ENCODE measurements around the gene TNNI3.

Gene TNNI3

GRCh38 chr19:55175117-55175867 is 17.8 kb upstream of the TNNI3 start:
- H3K79me2 ChIP-seq (ENCODE audit: control insufficient read depth, low read length), result no peaks in the 10 kb centered on the region
- no peaks in the 10 kb centered on the region; the same call in 1 of the 2 replicates for H4K20me1 ChIP-seq (ENCODE audit: control insufficient read depth, insufficient read depth, low read depth, low read length)
- H3K27ac ChIP-seq (ENCODE audit: low read depth, low read length), result no peak overlapping the region
- peaks cover 22% of the 10 kb centered on the region for H3K27me3 ChIP-seq (ENCODE audit: control insufficient read depth, low read length)
- peaks cover 21% of the 10 kb centered on the region; the same call in 1 of the 2 replicates for H3K9me3 ChIP-seq (ENCODE audit: control insufficient read depth, insufficient read depth, low read length)
- H3K9me2 ChIP-seq (replicated peaks; ENCODE audit: control insufficient read depth, low read length), result no peaks in the 10 kb centered on the region
- H3K4me2 ChIP-seq (ENCODE audit: low read length), result no peak overlapping the region
- TF ChIP-seq EZH2phosphoT487 (IDR thresholded peaks at IDR 0.05; ENCODE audit: borderline replicate concordance, low read length) (no peak), CTCF (IDR thresholded peaks at IDR 0.05; ENCODE audit: low read depth, low read length, poor library complexity, severe bottlenecking) (no peak)
- no peaks in the 10 kb centered on the region for H3K36me3 ChIP-seq (ENCODE audit: control insufficient read depth, low read length)
- H3F3A ChIP-seq (ENCODE audit: control insufficient read depth, insufficient read depth), result no peaks in the 10 kb centered on the region
- H3K4me1 ChIP-seq (ENCODE audit: control insufficient read depth, low read length), result peaks cover 39% of the 10 kb centered on the region
- no peak overlapping the region for H3K4me3 ChIP-seq (ENCODE audit: low read length)

- Histone ChIP-seq H3K36me3 (ENCODE audit: control insufficient read depth, low read length) (no peaks in the 10 kb centered on the region), H3K4me3 (ENCODE audit: low read length) (peak overlapping the region; percentile 77), H4K20me1 (ENCODE audit: control insufficient read depth, insufficient read depth, low read depth, low read length) (no peaks in the 10 kb centered on the region), H3K79me2 (ENCODE audit: control insufficient read depth, low read length) (no peaks in the 10 kb centered on the region), H3K4me2 (ENCODE audit: low read length) (peak overlapping the region; percentile 75), H3K27ac (ENCODE audit: low read depth, low read length) (no peak overlapping the region), H3F3A (ENCODE audit: control insufficient read depth, insufficient read depth) (no peaks in the 10 kb centered on the region), H3K9me2 (replicated peaks; ENCODE audit: control insufficient read depth, low read length) (no peaks in the 10 kb centered on the region), H3K27me3 (ENCODE audit: control insufficient read depth, low read length) (peaks cover 16% of the 10 kb centered on the region), H3K4me1 (ENCODE audit: control insufficient read depth, low read length) (peaks cover 31% of the 10 kb centered on the region), H3K9me3 (ENCODE audit: control insufficient read depth, insufficient read depth, low read length) (peaks cover 21% of the 10 kb centered on the region; the same call in 1 of the 2 replicates)
- TF ChIP-seq CTCF (IDR thresholded peaks at IDR 0.05; ENCODE audit: low read depth, low read length, poor library complexity, severe bottlenecking) (no peak), EZH2phosphoT487 (IDR thresholded peaks at IDR 0.05; ENCODE audit: borderline replicate concordance, low read length) (no peak)
These were observed 17.0 kb upstream of the TNNI3 start for GRCh38 chr19:55174425-55175116.

- H3K79me2 ChIP-seq (ENCODE audit: control insufficient read depth, low read length), result no peaks in the 10 kb centered on the region
- no peaks in the 10 kb centered on the region for H4K20me1 ChIP-seq (ENCODE audit: control insufficient read depth, insufficient read depth, low read depth, low read length)
- peaks cover 14% of the 10 kb centered on the region for H3K27me3 ChIP-seq (ENCODE audit: control insufficient read depth, low read length)
- no peak overlapping the region for H3K27ac ChIP-seq (ENCODE audit: low read depth, low read length)
- no peak for TF ChIP-seq EZH2phosphoT487 (IDR thresholded peaks at IDR 0.05; ENCODE audit: borderline replicate concordance, low read length)
- peak; percentile 15 for TF ChIP-seq CTCF (IDR thresholded peaks at IDR 0.05; ENCODE audit: low read depth, low read length, poor library complexity, severe bottlenecking)
- no peaks in the 10 kb centered on the region for H3K36me3 ChIP-seq (ENCODE audit: control insufficient read depth, low read length)
- peak overlapping the region; percentile 75 for H3K4me2 ChIP-seq (ENCODE audit: low read length)
- H3K9me3 ChIP-seq (ENCODE audit: control insufficient read depth, insufficient read depth, low read length), result peaks cover 21% of the 10 kb centered on the region; the same call in 1 of the 2 replicates
- H3K4me1 ChIP-seq (ENCODE audit: control insufficient read depth, low read length), result peaks cover 24% of the 10 kb centered on the region
- peak overlapping the region; percentile 77 for H3K4me3 ChIP-seq (ENCODE audit: low read length)
- H3K9me2 ChIP-seq (replicated peaks; ENCODE audit: control insufficient read depth, low read length), result no peaks in the 10 kb centered on the region
- H3F3A ChIP-seq (ENCODE audit: control insufficient read depth, insufficient read depth), result no peaks in the 10 kb centered on the region
These were observed 16.3 kb upstream of the TNNI3 start for GRCh38 chr19:55173714-55174409.

All from DOHH2 (cell line).